ENCODE results near the gene HDAC11. TPM values are rescaled to one million over a fixed set of nuclear protein-coding genes. Genes with fewer than 3 reads are reported as not detected.

The HDAC11 gene
- polyA plus RNA-seq, 3 donors, result 2.9 to 3.9 (median 3.5) TPM

DNA sequence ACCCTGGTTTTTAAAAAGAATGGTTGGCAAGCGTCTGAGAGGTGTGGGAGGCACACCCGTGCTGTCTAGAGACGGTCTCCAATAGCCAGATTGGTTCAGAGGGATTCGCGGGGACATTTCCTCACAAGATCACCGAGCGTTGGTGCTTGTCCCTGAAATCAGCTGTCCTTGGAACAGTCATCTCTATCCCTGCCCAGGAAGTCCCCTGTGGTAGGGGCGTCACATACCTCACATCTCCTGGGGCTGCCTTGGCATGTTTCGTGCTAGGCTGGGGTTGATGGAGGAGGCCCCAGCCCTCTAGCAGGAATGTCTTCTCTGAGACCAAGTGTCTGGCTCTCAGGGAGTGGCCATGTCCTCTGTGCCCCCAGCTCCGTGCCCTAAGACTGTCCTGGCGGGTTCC lies 75.6 kb downstream of the HDAC11 start:
- no peaks in the 10 kb centered on the region for H3K4me1 Mint-ChIP-seq
- WGBS (ENCODE audit: insufficient coverage), result 89% methylated on average over 10 of the region's 11 CpGs

More for the DNA sequence above, 75.6 kb downstream of the HDAC11 start:
- no peak overlapping the region for H3K27ac Mint-ChIP-seq
- H3K36me3 ChIP-seq (replicated peaks in 1 of 2; ENCODE audit: control insufficient read depth in 1 of 2, insufficient read depth in 2 of 2, low read length in 2 of 2), result no peaks in the 10 kb centered on the region
- no peaks in the 10 kb centered on the region for H3K36me3 Mint-ChIP-seq
- H2AFZ ChIP-seq (ENCODE audit: insufficient read depth, low read depth, low read length, poor library complexity, severe bottlenecking), result no peak overlapping the region
- no peak for DNase-seq
- no peaks in the 10 kb centered on the region for H3K27me3 ChIP-seq (ENCODE audit: control insufficient read depth in 2 of 2, insufficient read depth in 2 of 2, low read length in 2 of 2)
- H3K79me2 ChIP-seq (ENCODE audit: insufficient read depth, low read length), result no peaks in the 10 kb centered on the region
- H3K4me3 ChIP-seq (replicated peaks in 1 of 3; ENCODE audit: low read depth in 2 of 3, low read length in 3 of 3), result no peak overlapping the region
- TF ChIP-seq, protein P1, sequence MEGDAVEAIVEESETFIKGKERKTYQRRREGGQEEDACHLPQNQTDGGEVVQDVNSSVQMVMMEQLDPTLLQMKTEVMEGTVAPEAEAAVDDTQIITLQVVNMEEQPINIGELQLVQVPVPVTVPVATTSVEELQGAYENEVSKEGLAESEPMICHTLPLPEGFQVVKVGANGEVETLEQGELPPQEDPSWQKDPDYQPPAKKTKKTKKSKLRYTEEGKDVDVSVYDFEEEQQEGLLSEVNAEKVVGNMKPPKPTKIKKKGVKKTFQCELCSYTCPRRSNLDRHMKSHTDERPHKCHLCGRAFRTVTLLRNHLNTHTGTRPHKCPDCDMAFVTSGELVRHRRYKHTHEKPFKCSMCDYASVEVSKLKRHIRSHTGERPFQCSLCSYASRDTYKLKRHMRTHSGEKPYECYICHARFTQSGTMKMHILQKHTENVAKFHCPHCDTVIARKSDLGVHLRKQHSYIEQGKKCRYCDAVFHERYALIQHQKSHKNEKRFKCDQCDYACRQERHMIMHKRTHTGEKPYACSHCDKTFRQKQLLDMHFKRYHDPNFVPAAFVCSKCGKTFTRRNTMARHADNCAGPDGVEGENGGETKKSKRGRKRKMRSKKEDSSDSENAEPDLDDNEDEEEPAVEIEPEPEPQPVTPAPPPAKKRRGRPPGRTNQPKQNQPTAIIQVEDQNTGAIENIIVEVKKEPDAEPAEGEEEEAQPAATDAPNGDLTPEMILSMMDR (IDR thresholded peaks at IDR 0.05), result no peak
- H3K4me2 ChIP-seq (replicated peaks; ENCODE audit: extremely low read depth, low read length, poor library complexity, severe bottlenecking), result no peak overlapping the region
- no peaks in the 10 kb centered on the region for H4K20me1 ChIP-seq (ENCODE audit: insufficient read depth, low read length)
- H3K4me3 Mint-ChIP-seq, result no peak overlapping the region
- H3K27ac ChIP-seq (ENCODE audit: low read depth in 1 of 2, low read length in 2 of 2), result no peak overlapping the region
- H3K9ac ChIP-seq (ENCODE audit: insufficient read depth, low read length, poor library complexity, severe bottlenecking), result no peak overlapping the region
- H3K27me3 Mint-ChIP-seq (ENCODE audit: low read depth in 3 of 3), result peaks cover 2 to 9% (median 7%) of the 10 kb centered on the region in 3 donors
- no peaks in the 10 kb centered on the region for H3K9me3 Mint-ChIP-seq
- intact Hi-C loops (cut with micrococcal nuclease), result no loop called here
- H3K4me1 ChIP-seq (ENCODE audit: control insufficient read depth in 1 of 2, insufficient read depth in 2 of 2, low read length in 2 of 2), result no peaks in the 10 kb centered on the region
- H3K9me3 ChIP-seq (replicated peaks in 1 of 2; ENCODE audit: control insufficient read depth in 1 of 2, insufficient read depth in 1 of 2, low read length in 2 of 2), result no peaks in the 10 kb centered on the region

Small RNAs within 50 kb of the gene (small RNA-seq; reads per million reads assigned to genes)
- not detected for gene AC027124.2 (ENCODE audit: insufficient read length, low read depth)

Other genes starting within 250 kb of the HDAC11 start
- 10 to 100 TPM in 2 of 3 donors, 1 to 10 TPM in 1; 7.9 to 43.5 (median 13.0) TPM for gene NUP210, start 60.0 kb upstream of the HDAC11 start, polyA plus RNA-seq
- gene FBLN2, start 68.8 kb downstream of the HDAC11 start, polyA plus RNA-seq, result under 1 TPM in 1 of 3 donors, not detected in 2; 0.08 TPM

Measured in CD14-positive monocyte (primary cell).